OCI-LY7 (cell line): ENCODE measurements around the gene PHACTR2.

ENCODE experiments used
- CTCF ChIP-seq: fragments of 200-600 bp; sonication (generic); conservative IDR thresholded peaks from 2 replicates; pipeline ENCODE4 v1.5.1; 2014; ENCODE audit warnings: mild to moderate bottlenecking, antibody characterized with exemption, low read length, moderate library complexity, mixed read lengths
- EZH2phosphoT487 ChIP-seq: fragments of 200-600 bp; sonication (generic); IDR thresholded peaks from 2 replicates; pipeline ENCODE4 v1.6.1; 2018; ENCODE audit warnings: low read depth, borderline replicate concordance, mild to moderate bottlenecking, mixed run types, antibody characterized with exemption, low read length, moderate library complexity, mixed read lengths

- TF ChIP-seq CTCF (no peak), EZH2phosphoT487 (no peak)
These were observed 75.9 kb downstream of the PHACTR2 start for GRCh38 chr6:143753678-143754077.
